IMR-90 (cell line): Measurements from ENCODE around the gene RAPGEF1. TPM values are rescaled to one million over a fixed set of nuclear protein-coding genes. Genes with fewer than 3 reads are reported as not detected.
"Not testable (repeated sequence)": the region's sequence is repeated elsewhere in the genome, so short reads cannot be mapped to it uniquely, and the experiment has no call there.

Experiments used
- ATAC-seq: fragments of 200-7000 bp; cut with Tn5 transposase; 2 replicates; pipeline ENCODE4 v1.9.1; 2020; ENCODE audit warnings: low read depth, mild to moderate bottlenecking, moderate library complexity
- BruUV-seq: library from RNA; stranded (reverse); fragments of 400-500 nt; replicated peaks from 2 replicates; lab custom pipeline; 2021; lab: Mats Ljungman, UMichigan
- CTCF ChIA-PET: fragments of 300-600 bp; formaldehyde crosslinking; extraction: SDS; loops from one replicate; lab custom pipeline; 2021; ENCODE audit warnings: antibody characterized with exemption; lab: Yijun Ruan, JAX
- POLR2A ChIA-PET: fragments of 300-600 bp; sonication (Branson Sonifier 250); formaldehyde crosslinking; loops from one replicate; lab custom pipeline; 2022; ENCODE audit warnings: antibody characterized with exemption; ENCODE audit not compliant: unreplicated experiment; lab: Charles Lee
- DNase-seq: peaks from one replicate; pipeline ENCODE4 v3.0.0; 2013
- H2AFZ ChIP-seq: replicated peaks from 2 replicates; pipeline ENCODE3; 2013; ENCODE audit warnings: low read length, mild to moderate bottlenecking; ENCODE audit not compliant: poor library complexity
- H2AK5ac ChIP-seq: 2 replicates; pipeline ENCODE4 v1.6.1; 2013; ENCODE audit warnings: low read depth, low read length, inconsistent platforms
- H2AK9ac ChIP-seq: replicated peaks from 2 replicates; pipeline ENCODE3; 2013; ENCODE audit warnings: mild to moderate bottlenecking, low read depth, low read length, moderate library complexity; ENCODE audit not compliant: poor library complexity
- H2BK120ac ChIP-seq: 2 replicates; pipeline ENCODE4 v1.6.1; 2013; ENCODE audit warnings: low read depth, low read length, inconsistent platforms
- H2BK15ac ChIP-seq: 3 replicates; pipeline ENCODE4 v1.6.1; 2013; ENCODE audit warnings: low read depth, low read length, inconsistent platforms
- H2BK20ac ChIP-seq: 2 replicates; pipeline ENCODE4 v1.6.1; 2013; ENCODE audit warnings: low read depth, mild to moderate bottlenecking, inconsistent platforms, low read length, moderate library complexity
- H2BK5ac ChIP-seq: 2 replicates; pipeline ENCODE4 v1.6.1; 2013; ENCODE audit warnings: mild to moderate bottlenecking, low read depth, low read length, inconsistent platforms; ENCODE audit not compliant: poor library complexity, severe bottlenecking
- H3K14ac ChIP-seq: replicated peaks from 2 replicates; pipeline ENCODE4 v1.6.1; 2013; ENCODE audit warnings: low read depth, low read length, inconsistent platforms
- H3K18ac ChIP-seq: 2 replicates; pipeline ENCODE4 v1.6.1; 2013; ENCODE audit warnings: low read depth, low read length, control low read depth
- H3K23ac ChIP-seq: 2 replicates; pipeline ENCODE4 v1.6.1; 2013; ENCODE audit warnings: low read depth, low read length, inconsistent platforms
- H3K27ac ChIP-seq: 2 replicates; pipeline ENCODE4 v1.5.1; 2013; ENCODE audit warnings: mild to moderate bottlenecking, control low read depth, low read length; ENCODE audit not compliant: insufficient read depth
- H3K27me3 ChIP-seq: 2 replicates; pipeline ENCODE4 v1.6.1; 2013; ENCODE audit warnings: low read length; ENCODE audit not compliant: control insufficient read depth, insufficient read depth
- H3K36me3 ChIP-seq: 2 replicates; pipeline ENCODE4 v1.6.1; 2013; ENCODE audit warnings: low read length, mixed read lengths; ENCODE audit not compliant: control insufficient read depth, insufficient read depth
- H3K4ac ChIP-seq: 2 replicates; pipeline ENCODE4 v1.6.1; 2013; ENCODE audit warnings: low read depth, low read length, inconsistent platforms
- H3K4me1 ChIP-seq: 2 replicates; pipeline ENCODE4 v1.6.1; 2013; ENCODE audit warnings: low read length, mixed read lengths; ENCODE audit not compliant: control insufficient read depth, insufficient read depth
- H3K4me2 ChIP-seq: 2 replicates; pipeline ENCODE4 v1.6.1; 2013; ENCODE audit warnings: low read depth, mild to moderate bottlenecking, control low read depth, low read length, moderate library complexity
- H3K4me3 ChIP-seq: 2 replicates; pipeline ENCODE4 v1.5.1; 2013; ENCODE audit warnings: low read depth, mild to moderate bottlenecking, control low read depth, low read length, moderate library complexity; ENCODE audit not compliant: insufficient read depth
- H3K56ac ChIP-seq: 2 replicates; pipeline ENCODE4 v1.6.1; 2013; ENCODE audit warnings: low read length, inconsistent platforms; ENCODE audit not compliant: insufficient read depth; ENCODE audit errors: extremely low read depth
- H3K79me1 ChIP-seq, 2 experiments: 2 replicates each; pipeline ENCODE4 v1.6.1; 2013; ENCODE audit warnings: low read length in 2 of 2, inconsistent platforms in 1 of 2, low read depth in 1 of 2
- H3K9ac ChIP-seq: 2 replicates; pipeline ENCODE4 v1.6.1; 2013; ENCODE audit warnings: low read depth, low read length, control low read depth
- H3K9me1 ChIP-seq: 2 replicates; pipeline ENCODE4 v1.6.1; 2013; ENCODE audit warnings: low read length, inconsistent platforms; ENCODE audit not compliant: insufficient read depth
- H3K9me3 ChIP-seq: 2 replicates; pipeline ENCODE4 v1.6.1; 2013; ENCODE audit warnings: low read length; ENCODE audit not compliant: control insufficient read depth, insufficient read depth
- H4K20me1 ChIP-seq: 2 replicates; pipeline ENCODE4 v1.6.1; 2013; ENCODE audit warnings: low read length, inconsistent platforms; ENCODE audit not compliant: insufficient read depth
- H4K5ac ChIP-seq: 2 replicates; pipeline ENCODE4 v1.6.1; 2013; ENCODE audit warnings: mild to moderate bottlenecking, low read depth, low read length, control low read depth
- H4K8ac ChIP-seq, 2 experiments: 2 replicates each; pipeline ENCODE4 v1.6.1; 2013; ENCODE audit warnings: low read depth in 2 of 2, low read length in 2 of 2, control low read depth in 1 of 2, inconsistent platforms in 1 of 2
- H4K91ac ChIP-seq: 2 replicates; pipeline ENCODE4 v1.6.1; 2013; ENCODE audit warnings: low read depth, low read length, inconsistent platforms; ENCODE audit not compliant: insufficient read depth
- WGBS, 2 experiments: methylation state at CpG; one replicate each; pipeline versions ENCODE4 v1.1.5 to v1.1.7; 2013; ENCODE audit warnings: missing lambda C conversion rate in 2 of 2; ENCODE audit not compliant: insufficient read length in 1 of 2; ENCODE audit errors: extremely low coverage in 2 of 2; 5-methylcytosine and 5-hydroxymethylcytosine counted together
- dilution Hi-C: fragments of 300-500 bp; cut with HindIII; formaldehyde crosslinking; loops from one replicate; pipeline ENCODE4 v1.14.3; 2018; ENCODE audit warnings: low sequenced_read_pairs; ENCODE audit not compliant: unreplicated experiment
- in situ Hi-C: fragments of 300-500 bp; cut with MboI; formaldehyde crosslinking; loops from 3 replicates; pipeline ENCODE4 v1.14.3; 2019; ENCODE audit warnings: low sequenced_read_pairs, inconsistent platforms, mixed read lengths
- intact Hi-C: fragments of 100-400 bp; cut with micrococcal nuclease; formaldehyde crosslinking; loops from 2 replicates; pipeline ENCODE4 v1.10.0; 2022
- polyA plus RNA-seq, 3 experiments: library from polyadenylated mRNA; depleted of rRNA; stranded (reverse); fragments of >200 nt; gene quantifications; 2 replicates each; pipeline ENCODE4 v1.2.3, GENCODE V29; 2012; ENCODE audit warnings: low replicate concordance in 1 of 3
- total RNA-seq: library from RNA; depleted of rRNA; stranded (reverse); fragments of >200 nt; gene quantifications from 2 replicates; pipeline ENCODE4 v1.2.3, GENCODE V29; 2012

The RAPGEF1 gene
- total and polyA plus RNA-seq, 2 of the 4 experiments (the other 2 are of a cell fraction): 13.1 to 22.3 TPM

DNA sequence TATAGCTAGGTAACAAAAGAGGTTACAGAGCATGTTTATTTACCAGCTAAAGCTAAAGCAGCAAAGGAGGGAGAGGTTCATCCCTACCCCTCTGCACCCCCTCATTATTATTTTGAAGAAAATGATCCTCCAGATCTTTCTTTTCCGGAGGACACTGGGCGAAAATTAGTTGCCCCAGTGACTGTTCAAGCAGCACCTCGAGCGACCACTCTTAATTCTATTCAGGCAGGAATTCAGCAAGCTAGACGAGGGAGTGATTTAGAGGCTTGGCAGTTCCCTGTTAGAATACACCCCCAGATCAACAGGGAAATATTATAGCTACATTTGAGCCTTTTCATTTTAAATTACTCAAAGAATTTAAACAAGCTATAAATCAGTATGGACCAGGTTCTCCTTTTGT, 58.8 kb downstream of the RAPGEF1 start:
- H4K91ac ChIP-seq, H4K5ac ChIP-seq, H3K4ac ChIP-seq, H3K4me3 ChIP-seq, H2BK120ac ChIP-seq, BruUV-seq, H3K27me3 ChIP-seq, H3K23ac ChIP-seq, H3K14ac ChIP-seq, H2AK5ac ChIP-seq, H3K18ac ChIP-seq, H2BK15ac ChIP-seq, H3K56ac ChIP-seq, dilution Hi-C loops, DNase-seq, H2BK20ac ChIP-seq, H2AFZ ChIP-seq, in situ Hi-C loops, H3K9ac ChIP-seq, POLR2A ChIA-PET, H3K27ac ChIP-seq, H3K9me3 ChIP-seq, H3K4me2 ChIP-seq, H2BK5ac ChIP-seq, H2AK9ac ChIP-seq, ATAC-seq, H4K8ac ChIP-seq, intact Hi-C loops, H3K36me3 ChIP-seq: not testable (repeated sequence)
- H4K20me1 ChIP-seq: peaks cover 26% of the 10 kb centered on the region
- peaks cover 17% of the 10 kb centered on the region for H3K9me1 ChIP-seq
- CTCF ChIA-PET: interaction anchor here (0.5 kb wide), 1 partner anchor 13 kb away, joined by 3 read pairs; no protein-coding TSS in a partner anchor
- peaks cover 24% of the 10 kb centered on the region for H3K4me1 ChIP-seq
- WGBS, 2 experiments: no CpG with 5 or more reads among the region's 5 CpGs
- peaks cover 22 to 43% of the 10 kb centered on the region in 2 experiments for H3K79me1 ChIP-seq
